NCI-H146 treated with DMSO at 0.1 percent for 48 hours (cell line): ENCODE data around the gene KLC1.

ENCODE experiments used
- DNase-seq: peaks from one replicate; lab custom pipeline; 2025; ENCODE audit not compliant: unreplicated experiment; lab: John Stamatoyannopoulos, UW

Gene KLC1

GRCh38 chr14:103657471-103657870 lies 28.5 kb downstream of the KLC1 start:
- DNase-seq = no peak

DNA sequence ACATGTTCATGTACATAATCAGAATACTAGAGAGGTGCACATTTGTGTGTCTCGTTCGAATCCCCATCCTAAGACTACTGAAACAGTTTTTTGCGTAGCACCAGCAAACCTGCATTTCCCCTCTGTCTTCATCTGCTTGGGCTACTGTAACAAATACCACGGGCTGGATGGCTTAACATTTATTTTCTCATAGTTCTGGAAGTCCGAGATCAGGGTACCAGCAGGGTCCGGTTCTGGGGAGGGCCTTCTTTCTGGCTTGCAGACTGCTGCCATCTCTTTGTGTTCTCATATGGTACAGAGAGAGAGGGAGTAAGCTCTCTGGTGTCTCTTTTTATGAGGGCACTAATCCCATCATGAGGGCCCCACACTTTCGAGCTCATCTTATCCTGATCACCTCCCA lies 30.6 kb downstream of the KLC1 start:
- no peak for DNase-seq

DNA sequence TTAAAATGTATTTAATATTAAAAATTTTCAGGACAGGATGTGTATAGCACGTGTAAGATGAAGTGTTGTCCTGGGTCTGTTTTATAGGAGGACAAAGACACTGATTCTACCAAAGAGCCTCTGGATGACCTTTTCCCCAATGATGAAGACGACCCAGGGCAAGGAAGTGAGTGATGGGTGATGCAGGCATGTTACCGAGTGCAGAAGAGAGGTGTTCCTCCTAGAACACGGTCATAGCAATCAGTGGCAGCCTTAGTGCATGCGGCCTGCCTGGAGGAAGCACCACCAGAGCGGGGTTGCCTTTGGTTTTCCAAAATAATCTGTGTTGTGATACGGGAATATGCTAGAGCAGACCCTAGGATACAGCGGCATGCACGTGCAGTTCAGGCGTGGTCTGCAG lies 33.0 kb downstream of the KLC1 start:
- DNase-seq = no peak

DNA sequence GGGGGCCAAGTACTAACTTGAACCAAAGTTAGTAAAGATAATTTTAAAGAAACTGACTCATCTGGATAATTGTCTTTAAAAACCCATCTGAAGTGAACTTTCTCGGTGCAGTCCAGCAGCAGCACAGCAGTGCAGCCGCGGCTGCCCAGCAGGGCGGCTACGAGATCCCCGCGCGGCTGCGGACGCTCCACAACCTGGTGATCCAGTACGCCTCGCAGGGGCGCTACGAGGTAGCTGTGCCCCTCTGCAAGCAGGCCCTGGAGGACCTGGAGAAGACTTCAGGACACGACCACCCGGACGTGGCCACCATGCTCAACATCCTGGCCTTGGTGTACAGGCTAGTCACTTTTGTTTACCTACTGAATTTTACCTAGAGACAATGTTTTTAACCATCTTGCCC lies 33.6 kb downstream of the KLC1 start:
- DNase-seq = no peak

DNA sequence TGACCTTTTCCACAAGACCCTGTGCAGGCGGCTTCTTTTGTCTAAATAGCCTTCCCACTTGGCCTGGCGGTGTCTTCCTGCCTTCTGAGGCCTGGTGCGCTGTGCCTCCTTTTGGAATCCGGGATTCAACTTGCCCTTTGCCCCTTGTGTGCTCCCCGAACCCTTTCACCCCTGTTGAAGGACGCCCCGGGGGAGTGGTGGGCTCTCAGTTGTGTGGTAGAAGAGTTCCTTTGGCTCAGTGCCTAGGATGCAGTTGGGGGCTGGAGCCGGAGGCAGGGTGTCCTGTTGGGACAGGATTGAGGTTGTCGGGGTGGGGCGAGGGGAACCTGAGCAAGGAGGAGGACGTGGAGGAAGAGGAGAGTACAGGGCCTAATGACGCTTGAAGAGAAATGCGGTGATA lies 34.5 kb downstream of the KLC1 start:
- DNase-seq = no peak

GRCh38 chr14:103667671-103668070 lies 38.7 kb downstream of the KLC1 start:
- DNase-seq = no peak

- no peak for DNase-seq
These were observed 39.1 kb downstream of the KLC1 start for GRCh38 chr14:103668117-103668516.

DNA sequence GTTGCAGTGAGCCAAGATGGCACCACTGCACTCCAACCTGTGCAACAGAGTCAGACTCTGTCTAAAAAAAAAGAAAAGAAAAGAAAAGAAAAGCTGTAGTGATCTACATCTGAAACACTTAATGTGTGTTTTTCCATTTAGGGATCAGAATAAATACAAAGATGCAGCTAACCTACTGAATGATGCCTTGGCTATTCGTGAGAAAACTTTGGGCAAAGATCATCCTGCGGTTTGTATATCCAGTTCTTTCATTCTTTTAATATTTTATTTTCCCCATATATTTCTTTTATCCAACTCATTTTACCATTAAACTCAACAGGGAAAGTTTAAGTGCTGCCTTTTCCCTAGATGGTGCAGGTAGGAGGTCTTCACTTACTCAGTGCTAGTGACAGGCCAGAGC lies 40.4 kb downstream of the KLC1 start:
- DNase-seq = no peak

DNA sequence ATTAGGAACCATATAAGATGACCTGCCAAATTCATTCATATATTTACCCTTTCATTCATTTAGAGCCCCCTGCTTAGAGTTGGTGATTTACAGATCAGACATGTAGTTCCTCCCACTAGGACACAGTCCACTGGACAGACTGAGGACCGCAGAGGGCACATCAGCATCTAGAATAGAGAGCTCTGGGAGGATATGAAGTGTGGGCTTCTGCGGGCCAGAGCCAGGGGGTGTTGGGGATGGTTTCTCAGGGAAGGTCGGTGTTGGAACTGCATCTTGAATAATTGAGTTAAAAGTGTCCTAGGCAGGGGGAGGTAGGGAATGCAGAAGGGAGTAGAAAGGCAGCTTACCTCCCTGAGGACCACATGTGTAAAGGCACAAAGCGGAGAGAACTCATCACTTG lies 42.9 kb downstream of the KLC1 start:
- no peak for DNase-seq

DNA sequence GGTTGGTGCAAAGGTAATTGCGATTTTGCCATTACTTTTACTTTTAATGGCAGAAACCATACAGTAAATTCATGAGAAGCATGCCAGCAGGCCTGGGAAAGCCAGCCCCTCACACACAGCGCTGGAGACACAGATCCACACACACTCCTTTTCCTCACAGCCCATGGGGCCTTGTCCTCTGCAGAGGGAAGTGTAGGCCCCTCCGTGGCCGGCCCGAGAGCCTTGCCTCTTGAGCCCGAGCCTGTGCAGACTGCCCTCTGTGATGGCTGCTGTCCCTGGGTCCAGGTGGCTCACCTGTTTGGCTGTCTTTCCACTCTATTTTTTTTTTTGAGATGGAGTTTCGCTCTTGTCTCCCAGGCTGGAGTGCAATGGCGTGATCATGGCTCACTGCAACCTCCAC lies 46.9 kb downstream of the KLC1 start:
- no peak for DNase-seq

- no peak for DNase-seq
These were observed 48.1 kb downstream of the KLC1 start for GRCh38 chr14:103676881-103677675.

- DNase-seq = no peak
These were observed 50.3 kb downstream of the KLC1 start for GRCh38 chr14:103679351-103679750.

DNA sequence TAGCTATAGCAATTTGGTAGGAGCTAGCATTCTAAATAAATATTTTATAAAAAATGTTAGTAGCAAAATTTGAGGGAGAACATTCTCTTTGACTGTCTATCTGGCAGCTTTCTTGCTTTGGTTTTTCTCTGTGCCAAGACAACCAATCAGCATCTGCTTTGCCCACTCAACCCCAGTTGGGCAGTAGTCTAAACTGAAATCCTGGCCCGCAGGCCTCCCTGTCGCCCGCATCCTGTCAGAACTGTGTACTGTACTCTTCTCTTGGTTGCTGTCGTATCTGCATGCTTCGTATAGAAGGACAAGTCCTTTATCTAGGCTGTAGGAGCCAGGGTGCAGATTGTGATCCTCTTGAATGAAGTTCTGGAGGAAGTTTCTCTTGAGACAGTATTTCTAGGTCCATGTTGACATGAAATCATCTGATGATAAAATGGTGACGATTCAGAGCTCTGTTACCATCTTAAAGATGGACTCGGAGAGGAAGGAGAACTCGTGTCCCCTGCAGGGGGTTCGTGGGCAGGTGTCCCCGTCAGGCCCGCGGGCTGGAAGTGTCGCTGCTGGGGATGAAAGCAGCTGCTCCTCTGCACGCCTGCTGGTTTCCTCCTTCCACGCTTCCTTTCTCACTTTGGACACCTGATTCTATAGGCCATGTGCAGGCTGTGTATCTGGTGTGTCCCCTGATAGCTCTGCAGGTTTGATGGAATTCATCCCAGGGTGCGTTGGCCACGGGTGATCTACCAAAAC lies 51.6 kb downstream of the KLC1 start:
- DNase-seq = no peak

- no peak for DNase-seq
These were observed 54.1 kb downstream of the KLC1 start for GRCh38 chr14:103683139-103683538.

DNA sequence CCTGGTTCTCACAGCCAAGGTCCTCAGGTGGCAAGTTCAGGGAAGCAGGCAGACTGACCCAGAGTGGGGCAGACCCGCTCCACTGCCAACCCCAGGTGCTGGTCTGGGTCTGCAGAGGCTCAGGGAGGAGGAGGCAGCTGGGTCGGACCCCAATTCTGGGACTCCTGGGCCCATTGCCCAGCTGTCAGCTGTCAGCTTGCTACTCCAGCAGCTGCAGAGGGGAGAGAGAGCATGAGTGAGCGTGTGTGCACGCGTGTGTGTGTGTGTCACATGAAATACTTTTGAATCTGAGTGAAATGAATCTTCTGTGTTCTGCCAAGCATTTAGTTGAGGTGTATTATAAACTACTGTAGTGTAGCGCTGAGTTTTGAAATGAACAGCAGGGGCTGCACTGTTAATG lies 55.5 kb downstream of the KLC1 start:
- DNase-seq = no peak

DNA sequence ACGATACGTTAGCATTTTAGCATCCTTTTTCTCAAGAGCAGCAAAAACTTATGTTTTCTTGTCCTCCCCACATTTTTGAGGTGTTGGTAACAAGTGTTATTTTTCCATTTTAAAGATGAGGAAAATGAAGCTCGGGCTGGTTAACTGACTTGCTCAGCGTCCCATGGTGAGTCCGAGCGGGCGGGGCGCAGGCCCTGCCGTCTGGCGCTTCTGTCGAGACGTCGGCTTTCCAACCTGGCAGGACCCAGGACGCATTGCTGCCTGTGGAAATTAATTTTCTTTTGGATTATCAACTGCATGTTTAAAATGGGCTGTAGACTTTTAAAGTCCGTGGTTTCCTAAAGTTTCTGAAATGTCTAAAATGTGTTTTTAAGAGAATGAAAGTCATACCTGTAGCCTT lies 55.9 kb downstream of the KLC1 start:
- no peak for DNase-seq

DNA sequence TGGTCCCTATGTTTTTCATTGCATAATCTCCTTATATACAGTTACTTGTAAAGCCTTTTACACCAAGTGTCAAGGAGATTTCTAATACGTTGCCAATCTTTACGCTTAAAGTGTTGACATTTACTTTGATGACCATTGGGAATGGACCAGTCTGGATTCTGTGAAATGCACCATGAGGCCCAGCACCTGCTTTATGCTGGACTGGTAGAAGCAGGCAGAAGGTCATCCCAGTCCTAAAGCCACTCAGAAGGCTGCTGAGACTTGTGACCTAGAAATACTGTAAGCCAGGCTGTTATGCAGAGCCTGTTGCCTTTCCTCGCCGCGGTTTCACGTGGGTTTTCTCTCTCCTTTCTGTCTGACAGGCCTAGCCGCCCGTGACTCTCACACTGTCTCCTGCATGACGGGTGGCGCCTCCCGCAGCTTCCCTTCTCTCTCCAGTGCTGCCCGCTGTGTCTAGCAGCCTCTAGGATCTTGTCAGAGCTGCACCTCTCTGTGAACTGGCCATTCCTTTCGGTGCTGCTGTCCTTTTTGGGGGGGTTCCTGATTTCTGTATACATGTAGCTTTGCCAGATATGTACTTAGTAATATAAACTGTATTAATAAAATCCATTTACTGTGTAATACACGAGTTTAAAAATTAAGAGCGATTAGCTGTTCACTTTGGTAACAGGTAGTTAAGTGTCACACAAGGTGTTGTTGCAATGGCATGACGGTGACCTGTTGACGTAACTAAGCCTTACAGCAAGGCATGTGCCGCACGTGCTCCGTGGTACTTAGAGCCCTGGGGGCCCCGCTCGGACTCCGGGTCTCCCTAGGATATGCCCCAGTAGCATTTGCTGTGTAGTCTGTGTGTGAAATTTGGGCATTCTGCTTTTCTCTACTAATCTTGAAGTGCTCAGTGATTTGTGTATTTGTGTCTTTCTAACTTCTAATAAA lies 56.5 kb downstream of the KLC1 start:
- no peak for DNase-seq

DNA sequence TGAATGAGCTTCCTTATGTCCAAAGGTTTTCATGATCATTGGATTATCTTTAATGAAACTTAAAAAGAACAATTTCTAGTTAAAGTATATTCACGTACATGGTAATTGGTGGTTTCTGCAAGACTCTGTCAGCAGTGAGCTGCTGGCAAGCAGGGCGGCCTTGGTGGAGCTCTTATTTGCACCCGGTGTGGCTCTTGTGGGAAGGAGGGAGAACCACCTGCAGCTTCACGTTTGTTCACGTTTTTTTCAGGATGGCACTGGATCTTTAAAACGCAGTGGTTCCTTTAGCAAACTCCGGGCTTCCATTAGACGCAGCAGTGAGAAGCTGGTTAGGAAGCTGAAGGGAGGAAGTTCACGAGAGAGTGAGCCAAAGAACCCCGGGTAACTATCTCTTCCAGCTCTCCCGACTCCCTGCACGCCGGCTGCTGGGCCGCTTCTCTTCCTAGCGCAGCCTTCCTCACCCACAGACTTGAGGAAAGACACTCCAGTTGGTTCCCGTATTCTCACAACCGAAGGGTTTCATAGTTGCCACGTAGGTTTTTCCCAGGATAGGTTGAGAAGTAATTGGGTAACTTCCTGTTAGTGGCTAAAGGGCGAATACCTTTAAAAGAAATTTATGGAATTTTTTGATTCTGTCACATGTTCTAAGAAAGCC lies 57.9 kb downstream of the KLC1 start:
- no peak for DNase-seq

GRCh38 chr14:103687712-103688111 lies 58.7 kb downstream of the KLC1 start:
- no peak for DNase-seq

DNA sequence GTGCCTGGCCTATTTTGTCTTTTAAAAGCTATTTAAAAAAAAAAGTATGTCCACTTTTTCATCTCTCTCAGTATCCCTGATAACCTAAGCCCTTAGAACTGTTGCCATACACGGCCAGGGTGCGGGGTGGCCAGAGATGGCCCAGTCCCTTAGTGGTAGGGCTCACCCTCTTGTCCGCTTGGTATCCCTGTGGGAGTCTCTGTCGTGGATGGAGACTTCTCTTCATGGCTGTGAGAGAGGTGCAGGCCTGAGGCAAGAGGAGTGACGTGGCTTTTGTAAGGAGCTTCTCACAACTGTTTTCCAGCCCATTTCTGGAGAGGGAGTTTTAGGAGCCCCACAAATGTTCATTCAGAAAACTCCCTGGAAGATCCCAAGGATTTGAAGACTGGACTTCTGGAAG lies 59.4 kb downstream of the KLC1 start:
- DNase-seq = no peak
